Measurements from ENCODE around the gene CCDC74B. TPM values are rescaled to one million over a fixed set of nuclear protein-coding genes. Genes with fewer than 3 reads are reported as not detected.
"Not testable (repeated sequence)": the region's sequence is repeated elsewhere in the genome, so short reads cannot be mapped to it uniquely, and the experiment has no call there.

CCDC74B gene
- total and polyA plus RNA-seq, 8 donors: 0.89 to 2.9 (median 2.0) TPM; not detected in 1

GRCh38 chr2:130150181-130151144, 5.6 kb upstream of the CCDC74B start:
- no peak for DNase-seq
- Histone ChIP-seq H3K9me3 (no peaks in the 10 kb centered on the region), H3K36me3 (peaks cover 24 to 45% (median 38%) of the 10 kb centered on the region in 4 donors), H3K27ac (no peak overlapping the region), H3K4me3 (no peak overlapping the region), H3K27me3 (peaks cover 0 to 13% (median 0%) of the 10 kb centered on the region in 3 donors), H3K4me1 (peaks cover 0 to under 1% (median under 1%) of the 10 kb centered on the region in 4 donors)
- intact Hi-C loops (cut with DNase I; ENCODE audit: low total_unique reads): no loop called here
- WGBS, 5 donors: 84 to 88% (median 88%) methylated on average over 21 to 23 of the region's 23 CpGs
- TF ChIP-seq POLR2A (IDR thresholded peaks at IDR 0.05): no peak
- TF ChIP-seq POLR2AphosphoS5 (IDR thresholded peaks at IDR 0.05): no peak
- TF ChIP-seq, protein P1, sequence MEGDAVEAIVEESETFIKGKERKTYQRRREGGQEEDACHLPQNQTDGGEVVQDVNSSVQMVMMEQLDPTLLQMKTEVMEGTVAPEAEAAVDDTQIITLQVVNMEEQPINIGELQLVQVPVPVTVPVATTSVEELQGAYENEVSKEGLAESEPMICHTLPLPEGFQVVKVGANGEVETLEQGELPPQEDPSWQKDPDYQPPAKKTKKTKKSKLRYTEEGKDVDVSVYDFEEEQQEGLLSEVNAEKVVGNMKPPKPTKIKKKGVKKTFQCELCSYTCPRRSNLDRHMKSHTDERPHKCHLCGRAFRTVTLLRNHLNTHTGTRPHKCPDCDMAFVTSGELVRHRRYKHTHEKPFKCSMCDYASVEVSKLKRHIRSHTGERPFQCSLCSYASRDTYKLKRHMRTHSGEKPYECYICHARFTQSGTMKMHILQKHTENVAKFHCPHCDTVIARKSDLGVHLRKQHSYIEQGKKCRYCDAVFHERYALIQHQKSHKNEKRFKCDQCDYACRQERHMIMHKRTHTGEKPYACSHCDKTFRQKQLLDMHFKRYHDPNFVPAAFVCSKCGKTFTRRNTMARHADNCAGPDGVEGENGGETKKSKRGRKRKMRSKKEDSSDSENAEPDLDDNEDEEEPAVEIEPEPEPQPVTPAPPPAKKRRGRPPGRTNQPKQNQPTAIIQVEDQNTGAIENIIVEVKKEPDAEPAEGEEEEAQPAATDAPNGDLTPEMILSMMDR (IDR thresholded peaks at IDR 0.05): no peak
- no peak for TF ChIP-seq EP300 (IDR thresholded peaks at IDR 0.05)

DNA sequence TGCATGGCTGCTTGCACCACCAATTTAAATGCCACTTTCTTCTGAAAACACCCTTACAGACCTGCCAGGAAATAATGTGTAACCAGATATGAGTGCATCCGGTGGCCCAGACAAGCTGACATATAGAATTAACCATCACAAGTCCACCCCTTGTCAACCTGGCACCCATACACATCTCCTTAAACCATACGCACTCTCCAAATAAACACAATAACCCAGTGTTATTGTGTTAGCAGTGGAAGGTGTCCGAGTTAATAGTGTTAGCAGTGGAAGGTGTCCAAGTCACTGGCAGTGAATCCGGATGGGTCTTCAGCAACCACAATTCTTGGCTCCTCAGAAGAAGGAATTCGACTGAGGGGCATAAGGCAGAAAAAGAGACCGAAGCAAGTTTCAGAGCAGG, 3.6 kb upstream of the CCDC74B start:
- Histone ChIP-seq H3K4me1 (peaks cover 0 to 20% (median 6%) of the 10 kb centered on the region in 4 donors), H3K36me3 (peaks cover 16 to 25% (median 19%) of the 10 kb centered on the region in 4 donors), H3K27me3 (peaks cover 0 to 32% (median 0%) of the 10 kb centered on the region in 3 donors)
- H3K9me3 ChIP-seq; H3K4me3 ChIP-seq; H3K27ac ChIP-seq; intact Hi-C loops (cut with DNase I; ENCODE audit: low total_unique reads); DNase-seq: not testable (repeated sequence)
- WGBS, 5 donors: 53 to 62% (median 54%) methylated on average over 6 of the region's 6 CpGs

GRCh38 chr2:130143266-130144039, 1.5 kb downstream of the CCDC74B start:
- H3K4me3 ChIP-seq: peak overlapping the region; percentile 38 to 52 (median 41)
- H3K9me3 ChIP-seq; intact Hi-C loops (cut with DNase I; ENCODE audit: low total_unique reads); H3K27ac ChIP-seq; H3K36me3 ChIP-seq: not testable (repeated sequence)
- peaks cover 0 to 39% (median 0%) of the 10 kb centered on the region in 3 donors for H3K27me3 ChIP-seq
- peaks cover 0 to 20% (median 6%) of the 10 kb centered on the region in 4 donors for H3K4me1 ChIP-seq
- WGBS, 5 donors: 39 to 52% (median 47%) methylated on average over 17 to 21 of the region's 28 CpGs
- DNase-seq: peak in 1 of 2 donors; percentile 16

DNA sequence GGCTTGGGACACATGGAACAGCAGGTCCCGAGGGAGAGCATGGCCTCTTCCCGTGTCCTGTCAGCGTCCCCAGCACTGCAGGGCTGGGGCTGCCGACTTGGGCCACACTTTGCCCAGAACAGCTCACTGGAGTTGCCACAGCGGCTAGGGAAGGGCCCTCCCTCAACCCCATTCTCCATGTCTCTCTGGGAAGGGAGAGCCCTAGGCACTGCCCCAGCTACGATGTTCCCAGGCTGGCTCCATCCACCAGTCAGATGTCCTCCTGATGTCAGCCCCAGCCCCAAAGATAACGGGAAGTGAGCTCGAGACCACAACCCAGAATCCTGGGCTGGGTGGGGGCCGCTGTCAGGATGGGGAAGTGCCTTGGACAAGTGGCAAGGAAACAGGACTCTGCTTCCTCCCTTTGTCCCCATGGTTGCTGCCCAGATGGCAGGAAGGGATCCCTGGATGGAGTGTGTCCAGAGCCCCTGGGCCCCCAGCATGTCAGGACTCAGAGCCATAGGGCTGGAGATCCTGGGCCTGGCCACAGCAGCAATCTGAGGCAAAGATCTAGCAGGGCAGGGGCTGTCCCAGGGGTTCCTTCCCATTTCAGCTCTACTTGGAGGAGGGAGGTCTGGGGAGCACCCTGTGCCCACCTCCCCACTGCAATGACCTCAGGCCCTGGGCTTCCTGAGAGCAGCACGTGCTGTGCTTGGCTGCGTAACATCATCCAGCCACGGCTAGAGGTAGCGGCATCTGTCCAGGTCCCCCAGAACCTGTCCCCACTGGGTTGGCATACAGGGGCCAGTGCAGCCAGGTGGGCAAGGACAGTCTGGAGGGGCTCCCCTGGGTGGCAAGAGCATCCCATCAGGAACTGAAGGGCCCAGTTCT, 2.3 kb downstream of the CCDC74B start:
- peaks cover 0 to 20% (median 6%) of the 10 kb centered on the region in 4 donors for H3K4me1 ChIP-seq
- H3K4me3 ChIP-seq; H3K27ac ChIP-seq; H3K36me3 ChIP-seq; intact Hi-C loops (cut with DNase I; ENCODE audit: low total_unique reads); DNase-seq; H3K9me3 ChIP-seq: not testable (repeated sequence)
- peaks cover 0 to 39% (median 0%) of the 10 kb centered on the region in 3 donors for H3K27me3 ChIP-seq
- WGBS, 5 donors: 86 to 90% (median 86%) methylated on average over 9 to 13 of the region's 13 CpGs

- DNase-seq; H3K27ac ChIP-seq; H3K9me3 ChIP-seq; H3K4me3 ChIP-seq; intact Hi-C loops (cut with DNase I; ENCODE audit: low total_unique reads); H3K36me3 ChIP-seq: not testable (repeated sequence)
- 85 to 93% (median 89%) methylated on average over 10 to 17 of the region's 22 CpGs; no CpG with 5 or more reads in 1 of the 5 donors for WGBS, 5 donors
- Histone ChIP-seq H3K27me3 (peaks cover 0 to 39% (median 0%) of the 10 kb centered on the region in 3 donors), H3K4me1 (peaks cover 0 to 20% (median 6%) of the 10 kb centered on the region in 4 donors)
Measured at GRCh38 chr2:130141645-130142370, 3.1 kb downstream of the CCDC74B start.

GRCh38 chr2:130141002-130141401, 3.9 kb downstream of the CCDC74B start:
- Histone ChIP-seq H3K4me1 (peaks cover 0 to 20% (median 6%) of the 10 kb centered on the region in 4 donors), H3K27me3 (peaks cover 0 to 32% (median 0%) of the 10 kb centered on the region in 3 donors)
- H3K4me3 ChIP-seq; H3K36me3 ChIP-seq; H3K27ac ChIP-seq; DNase-seq; intact Hi-C loops (cut with DNase I; ENCODE audit: low total_unique reads); H3K9me3 ChIP-seq: not testable (repeated sequence)
- 93 to 98% (median 97%) methylated on average over 3 to 4 of the region's 6 CpGs; no CpG with 5 or more reads in 1 of the 5 donors for WGBS, 5 donors

DNA sequence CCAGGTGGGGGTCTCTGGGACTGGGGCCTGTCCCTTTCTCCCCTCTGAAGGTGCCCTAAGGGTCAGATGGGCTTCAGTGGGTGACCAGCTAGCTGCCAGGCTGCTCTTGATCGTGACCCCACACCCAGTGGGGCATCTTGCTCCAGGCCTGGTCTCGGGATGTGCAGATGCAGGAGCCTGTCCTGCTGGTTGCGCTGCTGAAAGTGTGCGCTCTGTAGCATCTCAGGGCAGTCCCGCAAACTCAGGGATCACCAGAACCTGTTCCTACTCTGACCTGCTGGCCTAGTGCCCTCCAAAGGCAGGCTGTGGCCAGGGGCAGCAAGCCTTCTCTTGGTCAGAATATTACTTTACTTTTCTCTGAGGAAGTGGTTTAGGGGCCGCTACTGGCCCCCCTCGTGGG, 4.4 kb downstream of the CCDC74B start:
- WGBS, 5 donors: 80 to 88% (median 85%) methylated on average over 3 to 7 of the region's 7 CpGs
- DNase-seq; H3K27ac ChIP-seq; H3K9me3 ChIP-seq; intact Hi-C loops (cut with DNase I; ENCODE audit: low total_unique reads); H3K36me3 ChIP-seq; H3K4me3 ChIP-seq: not testable (repeated sequence)
- peaks cover 0 to 34% (median 0%) of the 10 kb centered on the region in 3 donors for H3K27me3 ChIP-seq
- peaks cover 0 to 20% (median 6%) of the 10 kb centered on the region in 4 donors for H3K4me1 ChIP-seq

DNA sequence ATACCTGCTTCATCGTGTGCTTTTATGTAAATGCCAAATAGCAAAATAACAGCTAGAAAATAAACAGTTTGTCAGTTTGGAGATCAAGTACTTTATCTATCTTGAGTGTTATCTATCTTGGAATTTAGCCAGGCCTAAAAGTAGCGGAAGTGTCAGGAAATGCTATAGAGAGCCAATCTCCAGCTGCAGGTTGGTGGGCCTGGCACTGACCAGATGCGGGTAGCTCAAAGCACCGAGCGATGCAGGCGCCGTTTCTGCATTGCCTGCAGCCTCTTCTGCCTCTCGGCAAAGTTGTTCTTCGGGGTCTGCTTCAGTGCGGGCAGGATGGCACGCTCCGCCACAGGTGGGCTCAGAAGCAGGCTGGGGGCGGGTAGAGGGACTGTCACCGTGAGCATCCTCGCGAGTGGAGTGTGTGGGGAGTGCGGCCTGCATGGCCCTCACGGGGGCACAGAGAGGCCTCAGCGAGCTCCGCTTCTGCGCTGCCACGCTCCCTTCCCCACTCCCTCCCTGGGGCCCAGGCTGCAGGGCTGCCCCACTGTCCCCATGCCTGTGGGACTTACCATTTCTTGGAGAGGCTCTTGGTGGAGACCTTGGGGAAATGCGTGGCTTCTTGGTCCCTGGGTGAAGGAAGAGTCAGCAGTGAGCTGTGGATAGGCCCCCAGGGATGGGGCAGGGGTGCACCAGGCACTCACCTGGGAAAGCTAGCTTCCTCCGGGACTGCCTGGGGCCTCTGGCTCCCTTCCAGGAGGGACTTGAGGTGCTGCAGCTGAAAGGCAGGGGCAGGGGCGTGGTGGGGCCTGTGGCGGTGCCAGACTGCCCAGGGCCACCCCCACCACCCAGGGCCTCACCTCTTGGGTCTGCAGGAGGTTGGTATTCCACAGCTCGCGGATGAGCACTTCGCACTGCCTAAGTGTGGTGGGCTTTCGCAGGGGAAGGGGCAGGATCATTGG, 5.3 kb downstream of the CCDC74B start:
- Histone ChIP-seq H3K4me1 (peaks cover 0 to 11% (median 4%) of the 10 kb centered on the region in 4 donors), H3K27me3 (peaks cover 0 to 26% (median 0%) of the 10 kb centered on the region in 3 donors)
- H3K36me3 ChIP-seq; DNase-seq; H3K9me3 ChIP-seq; H3K4me3 ChIP-seq; H3K27ac ChIP-seq; intact Hi-C loops (cut with DNase I; ENCODE audit: low total_unique reads): not testable (repeated sequence)
- 65 to 81% (median 77%) methylated on average over 4 to 26 of the region's 30 CpGs for WGBS, 5 donors
